Uterus (tissue), 2 donors: ENCODE data around the gene MRPL30.

Experiments used
- CTCF ChIP-seq, 4 experiments: fragments of 200-600 bp in 2 of 4; fragments of 450-650 bp in 2 of 4; sonication (generic) in 2 of 4; IDR thresholded peaks; one replicate each; pipeline ENCODE4 v1.5.1; 2016 to 2019; ENCODE audit warnings: antibody characterized with exemption in 4 of 4, mild to moderate bottlenecking in 2 of 4, moderate library complexity in 1 of 4
- POLR2A ChIP-seq, 2 donors: fragments of 450-650 bp; IDR thresholded peaks; one replicate each; pipeline ENCODE4 v1.6.1; 2016; ENCODE audit warnings: antibody characterized with exemption in 2 of 2, mild to moderate bottlenecking in 1 of 2, moderate library complexity in 1 of 2

- TF ChIP-seq CTCF (IDR thresholded peaks at IDR 0.05) (no peak), POLR2A (IDR thresholded peaks at IDR 0.05) (no peak)
Measured at GRCh38 chr2:99242151-99242550, 61.2 kb downstream of the MRPL30 start.
